Measurements from ENCODE around the gene KIF3A. TPM values are rescaled to one million over a fixed set of nuclear protein-coding genes. Genes with fewer than 3 reads are reported as not detected.

The KIF3A gene
- total RNA-seq, 1 experiment from 2014 or later = 13.2 TPM

- peak; percentile 68 for DNase-seq
Observed at GRCh38 chr5:132771503-132771998, 34.2 kb upstream of the KIF3A start.

More at GRCh38 chr5:132771503-132771998, 34.2 kb upstream of the KIF3A start:
- Histone ChIP-seq H3K14ac (ENCODE audit: insufficient read depth, low read length) (no peak overlapping the region), H3K9ac (ENCODE audit: extremely low read depth, insufficient read length, low read length) (no peak overlapping the region), H3K27me3 (ENCODE audit: insufficient read depth, low read length) (peaks cover 3% of the 10 kb centered on the region; the same call in 1 of the 2 replicates), H2BK5ac (ENCODE audit: insufficient read length, low read length) (no peak overlapping the region), H3K4me1 (ENCODE audit: insufficient read depth, low read length) (peaks cover 8% of the 10 kb centered on the region; the same call in 1 of the 2 replicates), H3K79me1 (ENCODE audit: insufficient read depth, low read depth, low read length, poor library complexity, severe bottlenecking) (peaks cover 2% of the 10 kb centered on the region), H3K23me2 (ENCODE audit: insufficient read length, low read depth, low read length, poor library complexity, severe bottlenecking) (peaks cover 5% of the 10 kb centered on the region), H2BK20ac (ENCODE audit: low read depth, low read length, poor library complexity, severe bottlenecking) (no peak overlapping the region), H2BK12ac (ENCODE audit: insufficient read length, low read depth, low read length) (no peak overlapping the region), H2AFZ (ENCODE audit: low read length) (no peak overlapping the region), H2BK15ac (ENCODE audit: low read depth, low read length) (no peak overlapping the region), H3K23ac (ENCODE audit: insufficient read length, low read depth, low read length) (no peak overlapping the region), H4K5ac (ENCODE audit: insufficient read length, low read depth, low read length) (no peak overlapping the region), H4K8ac (replicated peaks; ENCODE audit: insufficient read length, low read depth, low read length) (no peak overlapping the region), H3K27ac (ENCODE audit: insufficient read length, low read depth, low read length) (no peak overlapping the region), H3K4me2 (ENCODE audit: insufficient read depth, insufficient read length, low read length) (no peak overlapping the region), H3K4ac (ENCODE audit: low read depth, low read length) (no peak overlapping the region), H3K79me2 (ENCODE audit: insufficient read depth, low read length) (peaks cover 2% of the 10 kb centered on the region; the same call in 1 of the 2 replicates), H2AK5ac (ENCODE audit: insufficient read length, low read length) (no peak overlapping the region), H2BK120ac (ENCODE audit: low read depth, low read length, poor library complexity, severe bottlenecking) (no peak overlapping the region), H4K91ac (ENCODE audit: insufficient read length, low read depth, low read length) (no peak overlapping the region), H3K56ac (ENCODE audit: insufficient read length, low read depth, low read length) (no peak overlapping the region), H3K9me3 (ENCODE audit: control insufficient read depth, low read depth, low read length) (no peaks in the 10 kb centered on the region), H4K20me1 (ENCODE audit: control insufficient read depth, insufficient read depth, insufficient read length) (no peaks in the 10 kb centered on the region), H3T11ph (ENCODE audit: low read length) (no peak overlapping the region), H3K18ac (ENCODE audit: insufficient read length, low read depth, low read length) (no peak overlapping the region)
- Mint-ChIP-seq H3K4me1 (peaks cover 25 to 32% of the 10 kb centered on the region in 2 experiments), H3K36me3 (ENCODE audit: insufficient read depth in 1 of 3, low read depth in 3 of 3) (no peaks in the 10 kb centered on the region; a peak in 1 of 7 replicates), H3K27me3 (ENCODE audit: low read depth) (peaks cover 43% of the 10 kb centered on the region), H3K4me3 (no peak overlapping the region), H3K9me3 (no peaks in the 10 kb centered on the region), H3K27ac (peak overlapping the region in 1 of 3 experiments; percentile 15; a peak in 1 of 7 replicates)
- no peak for TF ChIP-seq CTCF (conservative IDR thresholded peaks at IDR 0.05)
- WGBS (ENCODE audit: extremely low coverage, insufficient read length, low lambda C conversion rate) = no CpG with 5 or more reads among the region's 8 CpGs
